Measurements from ENCODE around the gene QDPR. TPM values are rescaled to one million over a fixed set of nuclear protein-coding genes. Genes with fewer than 3 reads are reported as not detected.
"Not testable (repeated sequence)": the region's sequence is repeated elsewhere in the genome, so short reads cannot be mapped to it uniquely, and the experiment has no call there.

Gene QDPR
- total RNA-seq, 2 donors from 2014 or later: 14.2 to 20.0 TPM

- ATAC-seq: no peak
- Mint-ChIP-seq H3K27ac (no peak overlapping the region), H3K4me3 (no peak overlapping the region), H3K36me3 (ENCODE audit: low read depth) (peaks cover 3% of the 10 kb centered on the region), H3K27me3 (no peaks in the 10 kb centered on the region), H3K4me1 (peaks cover 2% of the 10 kb centered on the region)
- no peaks in the 10 kb centered on the region for H3K9me3 ChIP-seq (ENCODE audit: control insufficient read depth, low read length, poor library complexity, severe bottlenecking)
- no peak for DNase-seq
Observed at GRCh38 chr4:17469931-17470674, 41.8 kb downstream of the QDPR start.

DNA sequence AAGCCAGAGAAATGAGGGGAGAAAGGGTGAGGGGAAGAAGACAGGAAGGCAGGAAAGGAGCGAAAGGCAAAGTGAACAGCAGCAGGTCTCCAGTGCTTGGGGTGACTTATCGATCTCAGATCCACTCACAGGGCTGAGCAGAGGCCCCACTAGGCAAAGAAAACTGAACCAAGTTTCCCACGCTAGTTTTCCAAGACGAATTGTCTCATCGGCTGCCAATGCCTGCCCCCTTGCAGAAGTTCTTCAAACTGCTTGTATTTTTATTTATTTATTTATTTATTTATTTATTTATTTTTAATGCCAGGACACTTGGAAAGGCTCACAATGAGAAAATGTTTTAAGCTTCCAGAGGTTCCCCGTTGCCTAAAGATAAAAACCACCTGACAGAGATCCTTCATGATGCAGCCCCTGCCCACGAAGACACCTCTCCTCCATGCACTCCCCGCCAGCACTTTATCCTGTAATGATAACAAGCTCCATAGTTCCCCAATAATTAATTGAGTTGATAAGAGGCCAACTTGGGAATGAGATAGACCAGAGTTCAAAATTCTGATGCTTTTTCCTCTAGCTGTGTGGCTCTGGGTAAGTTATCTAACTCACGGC lies 43.2 kb downstream of the QDPR start:
- Mint-ChIP-seq H3K27me3 (no peaks in the 10 kb centered on the region), H3K36me3 (ENCODE audit: low read depth) (peaks cover 3% of the 10 kb centered on the region), H3K27ac (no peak overlapping the region), H3K4me1 (peaks cover 2% of the 10 kb centered on the region), H3K4me3 (no peak overlapping the region)
- no peaks in the 10 kb centered on the region for H3K9me3 ChIP-seq (ENCODE audit: control insufficient read depth, low read length, poor library complexity, severe bottlenecking)
- DNase-seq (no peak), ATAC-seq (no peak)

GRCh38 chr4:17463606-17464005 lies 48.3 kb downstream of the QDPR start:
- Mint-ChIP-seq H3K27me3 (no peaks in the 10 kb centered on the region), H3K36me3 (ENCODE audit: low read depth) (no peaks in the 10 kb centered on the region), H3K4me3 (no peak overlapping the region), H3K4me1 (peaks cover 2% of the 10 kb centered on the region), H3K27ac (no peak overlapping the region)
- DNase-seq (no peak), ATAC-seq (no peak)
- H3K9me3 ChIP-seq (ENCODE audit: control insufficient read depth, low read length, poor library complexity, severe bottlenecking): no peaks in the 10 kb centered on the region

DNA sequence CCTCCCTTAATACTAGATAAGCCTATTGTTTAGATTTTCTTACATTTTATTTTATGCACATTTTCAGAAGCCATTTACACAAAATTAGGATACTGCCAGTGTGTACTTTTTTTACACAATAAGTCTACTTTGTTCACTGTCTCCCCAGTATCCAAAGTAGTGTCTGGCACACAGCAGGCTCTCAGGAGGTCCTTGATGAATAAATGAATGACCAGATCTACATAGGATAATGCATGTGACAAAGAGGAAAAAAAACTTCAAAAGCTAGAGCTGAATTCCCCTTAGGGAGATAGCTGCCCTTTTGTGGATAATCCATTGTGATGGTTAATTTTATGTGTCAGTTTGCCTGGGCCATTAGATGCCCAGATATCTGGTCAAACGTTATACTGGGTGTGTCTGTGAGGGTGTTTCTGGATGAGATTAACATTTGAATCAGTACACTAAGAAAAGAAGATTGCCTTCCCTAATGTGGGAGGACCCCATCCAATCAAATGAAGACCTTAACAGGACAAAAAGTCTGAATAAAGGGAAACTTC lies 61.6 kb downstream of the QDPR start:
- Mint-ChIP-seq H3K4me1 (peaks cover 3% of the 10 kb centered on the region), H3K4me3 (no peak overlapping the region), H3K27ac (no peak overlapping the region), H3K27me3 (peaks cover 9% of the 10 kb centered on the region), H3K36me3 (ENCODE audit: low read depth) (peaks cover 3% of the 10 kb centered on the region)
- DNase-seq: no peak
- no peak for ATAC-seq
- H3K9me3 ChIP-seq (ENCODE audit: control insufficient read depth, low read length, poor library complexity, severe bottlenecking): no peaks in the 10 kb centered on the region

DNA sequence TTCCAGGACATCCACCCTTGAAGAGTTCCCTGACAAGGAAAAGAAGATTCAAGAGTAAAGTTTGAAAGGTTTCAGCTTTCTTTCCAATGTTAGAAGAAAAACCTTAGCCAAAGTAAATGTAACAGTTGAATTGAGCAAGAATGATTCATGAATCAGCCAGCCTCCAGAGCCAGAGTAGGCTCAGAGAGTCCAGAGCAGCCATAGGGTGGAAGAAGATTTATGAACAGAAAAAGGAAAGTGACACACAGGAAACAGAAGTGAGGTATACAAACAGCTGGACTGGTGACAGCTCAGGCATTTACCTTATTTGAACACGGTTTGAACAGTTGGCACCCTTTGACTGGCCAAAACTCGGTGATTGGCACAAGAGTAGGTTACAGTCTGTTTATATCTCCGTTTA lies 63.2 kb downstream of the QDPR start:
- Mint-ChIP-seq H3K4me3 (no peak overlapping the region), H3K27ac (no peak overlapping the region), H3K27me3 (peaks cover 9% of the 10 kb centered on the region), H3K36me3 (ENCODE audit: low read depth) (peaks cover 3% of the 10 kb centered on the region), H3K4me1 (peaks cover 3% of the 10 kb centered on the region)
- no peaks in the 10 kb centered on the region for H3K9me3 ChIP-seq (ENCODE audit: control insufficient read depth, low read length, poor library complexity, severe bottlenecking)
- DNase-seq (no peak), ATAC-seq (no peak)

GRCh38 chr4:17447675-17448298 lies 64.1 kb downstream of the QDPR start:
- Mint-ChIP-seq H3K27ac (no peak overlapping the region), H3K36me3 (ENCODE audit: low read depth) (peaks cover 3% of the 10 kb centered on the region), H3K27me3 (peaks cover 9% of the 10 kb centered on the region), H3K4me1 (peaks cover 3% of the 10 kb centered on the region), H3K4me3 (no peak overlapping the region)
- DNase-seq (peak in 1 of 3 donors; percentile 41), ATAC-seq (peak; percentile 82)
- no peaks in the 10 kb centered on the region for H3K9me3 ChIP-seq (ENCODE audit: control insufficient read depth, low read length, poor library complexity, severe bottlenecking)

DNA sequence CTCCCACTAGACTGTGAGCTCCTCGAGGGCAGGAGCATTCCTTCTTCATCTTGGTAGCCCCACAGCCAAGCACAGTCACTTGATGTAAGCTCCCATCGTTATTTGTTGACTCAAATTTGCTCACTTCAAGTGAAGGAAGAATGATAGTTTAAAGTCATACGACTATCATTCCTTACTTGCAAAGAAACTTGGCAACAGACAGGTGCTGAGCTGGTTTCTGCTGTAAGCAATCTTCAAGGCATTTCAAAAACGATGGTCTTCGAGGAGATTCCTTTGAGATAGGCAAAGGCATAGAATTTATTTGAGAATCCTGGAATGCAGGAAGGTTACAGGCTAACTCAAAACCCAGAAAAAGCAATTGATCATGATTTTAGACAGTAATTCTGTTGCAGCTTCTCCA lies 64.8 kb downstream of the QDPR start:
- H3K4me3 Mint-ChIP-seq: no peak overlapping the region
- DNase-seq: no peak
- no peaks in the 10 kb centered on the region for H3K9me3 ChIP-seq (ENCODE audit: control insufficient read depth, low read length, poor library complexity, severe bottlenecking)
- H3K36me3 Mint-ChIP-seq (ENCODE audit: low read depth): peaks cover 3% of the 10 kb centered on the region
- peak overlapping the region; percentile 19 for H3K27ac Mint-ChIP-seq
- peaks cover 3% of the 10 kb centered on the region for H3K4me1 Mint-ChIP-seq
- no peak for ATAC-seq
- peaks cover 9% of the 10 kb centered on the region for H3K27me3 Mint-ChIP-seq

DNA sequence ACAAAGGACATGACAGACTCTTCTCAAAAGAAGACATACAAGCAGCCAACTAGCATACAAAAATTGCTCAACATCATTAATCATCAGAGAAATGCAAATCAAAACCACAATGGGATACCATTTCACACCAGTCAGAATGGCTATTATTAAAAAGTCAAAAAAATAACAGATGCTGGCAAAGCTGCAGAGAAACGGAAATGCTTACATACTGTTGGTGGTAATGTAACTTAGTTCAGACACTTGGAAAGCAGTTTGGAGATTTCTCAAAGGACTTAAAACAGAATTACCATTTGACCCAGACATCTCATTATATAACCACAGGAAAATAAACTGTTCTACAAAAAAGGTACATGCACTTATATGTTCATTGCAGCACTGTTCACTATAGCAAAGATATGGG lies 69.4 kb downstream of the QDPR start:
- H3K27me3 Mint-ChIP-seq; H3K27ac Mint-ChIP-seq; H3K9me3 ChIP-seq (ENCODE audit: control insufficient read depth, low read length, poor library complexity, severe bottlenecking); ATAC-seq; DNase-seq; H3K4me3 Mint-ChIP-seq; H3K4me1 Mint-ChIP-seq; H3K36me3 Mint-ChIP-seq (ENCODE audit: low read depth): not testable (repeated sequence)

DNA sequence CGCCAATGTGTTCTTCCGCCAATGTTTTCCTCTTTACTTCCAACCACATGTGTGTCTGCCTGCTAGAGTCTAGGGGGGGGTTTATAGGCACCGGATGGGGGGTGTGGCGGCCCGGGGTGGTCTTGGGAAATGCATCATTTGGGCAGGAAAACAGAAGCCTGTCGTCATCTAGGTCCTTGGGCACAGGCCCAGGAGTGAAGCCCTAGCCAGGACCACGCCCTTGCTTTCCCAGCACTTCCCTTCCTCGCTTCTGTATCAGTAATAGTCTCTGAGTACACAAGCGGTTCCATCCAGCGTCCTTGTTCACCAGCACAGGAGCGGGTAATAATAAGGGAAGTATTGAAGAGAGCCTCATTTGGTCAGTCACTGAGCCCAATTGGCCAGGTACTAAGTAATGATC lies 74.5 kb downstream of the QDPR start:
- H3K9me3 ChIP-seq (ENCODE audit: control insufficient read depth, low read length, poor library complexity, severe bottlenecking): no peaks in the 10 kb centered on the region
- no peaks in the 10 kb centered on the region for H3K27me3 Mint-ChIP-seq
- DNase-seq (no peak), ATAC-seq (no peak)
- peaks cover 3% of the 10 kb centered on the region for H3K36me3 Mint-ChIP-seq (ENCODE audit: low read depth)
- H3K4me3 Mint-ChIP-seq: no peak overlapping the region
- H3K4me1 Mint-ChIP-seq: no peaks in the 10 kb centered on the region
- no peak overlapping the region for H3K27ac Mint-ChIP-seq

DNA sequence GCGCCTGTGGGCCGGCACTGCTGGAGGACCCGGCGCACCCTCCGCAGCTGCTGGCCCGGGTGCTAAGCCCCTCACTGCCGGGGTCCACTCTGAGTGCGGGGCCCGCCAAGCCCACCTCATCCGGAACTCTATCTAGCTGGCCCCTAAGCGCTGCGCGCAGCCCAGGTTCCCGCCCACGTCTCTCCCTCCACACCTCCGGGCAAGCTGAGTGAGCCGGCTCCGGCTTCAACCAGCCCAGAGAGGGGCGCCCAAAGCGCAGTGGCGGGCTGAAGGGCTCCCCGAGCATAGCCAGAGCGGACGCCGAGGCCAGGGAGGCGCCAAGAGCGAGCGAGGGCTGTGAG lies 75.2 kb downstream of the QDPR start:
- no peak overlapping the region for H3K4me3 Mint-ChIP-seq
- no peaks in the 10 kb centered on the region for H3K9me3 ChIP-seq (ENCODE audit: control insufficient read depth, low read length, poor library complexity, severe bottlenecking)
- DNase-seq (no peak), ATAC-seq (no peak)
- H3K36me3 Mint-ChIP-seq (ENCODE audit: low read depth): peaks cover 3% of the 10 kb centered on the region
- H3K4me1 Mint-ChIP-seq: no peaks in the 10 kb centered on the region
- H3K27ac Mint-ChIP-seq: no peak overlapping the region
- no peaks in the 10 kb centered on the region for H3K27me3 Mint-ChIP-seq

Other genes starting within 250 kb of the QDPR start
- not detected for gene CLRN2, start 3.1 kb upstream of the QDPR start, total RNA-seq
- 10 to 100 TPM; 49.6 to 63.5 TPM for gene LAP3, start 65.1 kb upstream of the QDPR start, total RNA-seq
- 10 to 100 TPM; 40.8 to 55.5 TPM for gene MED28, start 102.6 kb upstream of the QDPR start, total RNA-seq